T-cell (primary cell): ENCODE results near the gene BDH2. TPM values are rescaled to one million over a fixed set of nuclear protein-coding genes. Genes with fewer than 3 reads are reported as not detected.

Source experiments
- ATAC-seq, 4 experiments: fragments of 200-7000 bp in 3 of 4; fragments of 150-1000 bp in 1 of 4; cut with Tn5 transposase; replicated peaks in 1 of 4; 1 replicate in 3 of 4; 2 replicates in 1 of 4; pipeline ENCODE4 v1.10.0; 2021; ENCODE audit warnings: moderate library complexity in 3 of 4, mild to moderate bottlenecking in 2 of 4, moderate number of reproducible peaks in 1 of 4
- CTCF ChIA-PET, 2 donors: fragments of 300-600 bp; sonication (Branson Sonifier 250); formaldehyde crosslinking; loops; one replicate each; lab custom pipeline; 2022; ENCODE audit warnings: antibody characterized with exemption in 2 of 2; lab: Charles Lee
- POLR2A ChIA-PET, 2 donors: fragments of 300-600 bp; sonication (Branson Sonifier 250); formaldehyde crosslinking; loops; one replicate each; lab custom pipeline; 2022; ENCODE audit warnings: antibody characterized with exemption in 2 of 2; lab: Charles Lee
- DNase-seq, 35 experiments: peaks; one replicate each; pipeline versions ENCODE4 v3.0.0 to v3.0.0-alpha.2; 2013 to 2023
- H3K27ac ChIP-seq: one replicate; pipeline ENCODE4 v1.5.1; 2013; ENCODE audit warnings: low read length
- H3K27me3 ChIP-seq, 2 experiments: replicated peaks in 1 of 2; 1 replicate in 1 of 2; 2 replicates in 1 of 2; pipeline versions ENCODE4 v1.6.1 to v1.7.0; 2013; ENCODE audit warnings: low read length in 1 of 2, mixed read lengths in 1 of 2; ENCODE audit not compliant: control insufficient read depth in 2 of 2, insufficient read depth in 2 of 2; ENCODE audit errors: extremely low read depth in 1 of 2
- H3K36me3 ChIP-seq, 2 donors: 1 replicate in 1 of 2; 2 replicates in 1 of 2; pipeline versions ENCODE4 v1.6.1 to v1.7.0; 2013; ENCODE audit warnings: low read length in 1 of 2; ENCODE audit not compliant: control insufficient read depth in 2 of 2, insufficient read depth in 1 of 2; ENCODE audit errors: extremely low read depth in 1 of 2
- H3K4me1 ChIP-seq, 2 experiments: 1 replicate in 1 of 2; 2 replicates in 1 of 2; pipeline versions ENCODE4 v1.6.1 to v1.7.0; 2013; ENCODE audit warnings: low read length in 2 of 2, mixed read lengths in 1 of 2; ENCODE audit not compliant: insufficient read depth in 2 of 2, control insufficient read depth in 1 of 2; ENCODE audit errors: extremely low read depth in 1 of 2
- H3K4me3 ChIP-seq, 2 donors: 1 replicate in 1 of 2; 2 replicates in 1 of 2; pipeline versions ENCODE4 v1.5.1 to v1.7.0; 2013; ENCODE audit warnings: mild to moderate bottlenecking in 2 of 2, low read length in 1 of 2, moderate library complexity in 1 of 2; ENCODE audit not compliant: control insufficient read depth in 1 of 2; ENCODE audit errors: extremely low read depth in 1 of 2
- H3K9me3 ChIP-seq: 2 replicates; pipeline ENCODE4 v1.7.0; 2013
- H3K27ac Mint-ChIP-seq, 2 donors: one replicate each; pipeline ENCODE4 v1.8.0; 2020 to 2021; ENCODE audit warnings: mild to moderate bottlenecking in 2 of 2, mixed read lengths in 2 of 2
- H3K27me3 Mint-ChIP-seq, 2 donors: one replicate each; pipeline ENCODE4 v1.8.0; 2021 to 2022; ENCODE audit warnings: mixed read lengths in 2 of 2
- H3K36me3 Mint-ChIP-seq: one replicate; pipeline ENCODE4 v1.8.0; 2021; ENCODE audit warnings: mixed read lengths
- H3K4me1 Mint-ChIP-seq, 3 donors: one replicate each; pipeline ENCODE4 v1.8.0; 2020 to 2022; ENCODE audit warnings: mixed read lengths in 3 of 3, mild to moderate bottlenecking in 1 of 3
- H3K4me3 Mint-ChIP-seq, 3 donors: one replicate each; pipeline ENCODE4 v1.8.0; 2020 to 2022; ENCODE audit warnings: mild to moderate bottlenecking in 3 of 3, mixed read lengths in 3 of 3, moderate library complexity in 3 of 3
- H3K9me3 Mint-ChIP-seq, 3 donors: one replicate each; pipeline ENCODE4 v1.8.0; 2020 to 2022; ENCODE audit warnings: mixed read lengths in 3 of 3
- WGBS: methylation state at CpG from one replicate; pipeline ENCODE4 v1.1.5; 2013; ENCODE audit warnings: missing lambda C conversion rate; ENCODE audit not compliant: insufficient coverage; 5-methylcytosine and 5-hydroxymethylcytosine counted together
- total RNA-seq, 35 experiments: library from RNA in 6 of 35; stranded (reverse) in 6 of 35; fragments of 120-200 nt in 1 of 35; gene quantifications; one replicate each; pipeline versions ENCODE4 v1.2.1 to v1.2.4 and lab custom pipeline; 2013 to 2026

Gene BDH2
- total RNA-seq, 5 donors from 2014 or later (not counting 1 experiment from before 2014, with no cell fraction given), result 11.4 to 22.6 (median 18.5) TPM

- no peaks in the 10 kb centered on the region for H3K9me3 Mint-ChIP-seq
Observed at GRCh38 chr4:103100691-103101090, 1.1 kb upstream of the BDH2 start.

GRCh38 chr4:103098756-103099440, 736 bp downstream of the BDH2 start:
- 40% methylated on average over 2 of the region's 4 CpGs for WGBS
- Mint-ChIP-seq H3K4me1 (peaks cover 31 to 35% (median 32%) of the 10 kb centered on the region in 3 donors), H3K9me3 (no peaks in the 10 kb centered on the region), H3K27ac (peak overlapping the region; percentile 87), H3K4me3 (peak overlapping the region; percentile 80 to 90 (median 82)), H3K27me3 (no peaks in the 10 kb centered on the region), H3K36me3 (peaks cover 3% of the 10 kb centered on the region)
- Histone ChIP-seq H3K27me3 (no peaks in the 10 kb centered on the region), H3K9me3 (no peaks in the 10 kb centered on the region), H3K36me3 (peaks cover 0 to 3% of the 10 kb centered on the region in 2 donors), H3K27ac (peak overlapping the region; percentile 37), H3K4me1 (peaks cover 10 to 12% of the 10 kb centered on the region in 2 experiments), H3K4me3 (peak overlapping the region; percentile 47 to 53)
- DNase-seq, result no peak
- POLR2A ChIA-PET, result interaction anchor here (0.5 to 1.5 kb wide), 7 partner anchors 21 to 1758 kb away, joined by 3 to 4 read pairs (median 3); partner anchors contain the start of gene UBE2D3 (in 1 of the 2)
- no peak for ATAC-seq
- CTCF ChIA-PET, result interaction anchor here (0.5 to 2.7 kb wide), 13 partner anchors 19 to 1368 kb away, joined by 3 to 14 read pairs (median 4); partner anchors contain the start of genes SLC9B1 (in 1 of the 2) and SLC9B2 (in 1 of the 2)

More at GRCh38 chr4:103100691-103101090, 1.1 kb upstream of the BDH2 start:
- POLR2A ChIA-PET, result interaction anchor here in 1 of 2 donors (0.6 kb wide), 1 partner anchor 56 kb away, joined by 3 read pairs; no protein-coding TSS in a partner anchor
- no peak overlapping the region for H3K4me3 ChIP-seq
- peaks cover 3% of the 10 kb centered on the region for H3K36me3 Mint-ChIP-seq
- 100% methylated on average over 2 of the region's 5 CpGs for WGBS
- H3K27me3 Mint-ChIP-seq, result no peaks in the 10 kb centered on the region
- H3K9me3 ChIP-seq, result no peaks in the 10 kb centered on the region
- DNase-seq (no peak), ATAC-seq (no peak)
- peaks cover 10 to 12% of the 10 kb centered on the region in 2 experiments for H3K4me1 ChIP-seq
- CTCF ChIA-PET, result interaction anchor here (0.8 to 2.8 kb wide), 10 partner anchors 8 to 670 kb away, joined by 3 to 16 read pairs (median 3); no protein-coding TSS in a partner anchor
- H3K4me3 Mint-ChIP-seq, result no peak overlapping the region
- no peak overlapping the region for H3K27ac ChIP-seq
- no peaks in the 10 kb centered on the region for H3K27me3 ChIP-seq
- no peaks in the 10 kb centered on the region for H3K36me3 ChIP-seq
- H3K4me1 Mint-ChIP-seq, result peaks cover 31 to 35% (median 32%) of the 10 kb centered on the region in 3 donors
- no peak overlapping the region for H3K27ac Mint-ChIP-seq

- Mint-ChIP-seq H3K4me1 (peaks cover 31 to 35% (median 32%) of the 10 kb centered on the region in 3 donors), H3K27ac (no peak overlapping the region), H3K36me3 (peaks cover 3% of the 10 kb centered on the region), H3K27me3 (no peaks in the 10 kb centered on the region), H3K9me3 (no peaks in the 10 kb centered on the region), H3K4me3 (peak overlapping the region; percentile 80 to 90 (median 82))
- H3K9me3 ChIP-seq, result no peaks in the 10 kb centered on the region
- ATAC-seq, result no peak
- no peaks in the 10 kb centered on the region for H3K27me3 ChIP-seq
- H3K4me3 ChIP-seq, result no peak overlapping the region
- peaks cover 10 to 12% of the 10 kb centered on the region in 2 experiments for H3K4me1 ChIP-seq
- DNase-seq, result no peak
- H3K36me3 ChIP-seq, result peaks cover 0 to 3% of the 10 kb centered on the region in 2 donors
- H3K27ac ChIP-seq, result no peak overlapping the region
- POLR2A ChIA-PET, result interaction anchor here (0.5 to 1.5 kb wide), 4 partner anchors 20 to 598 kb away, joined by 3 to 4 read pairs (median 3); partner anchors contain the start of gene UBE2D3 (in 1 of the 2)
- CTCF ChIA-PET, result interaction anchor here (0.5 to 2.7 kb wide), 9 partner anchors 18 to 678 kb away, joined by 3 to 14 read pairs (median 4); no protein-coding TSS in a partner anchor
- 89% methylated on average over 10 of the region's 10 CpGs for whole genome bisulfite sequencing
Observed at GRCh38 chr4:103098341-103098740, 1.3 kb downstream of the BDH2 start.

- ATAC-seq, result no peak
- Mint-ChIP-seq H3K27ac (no peak overlapping the region), H3K4me3 (no peak overlapping the region), H3K36me3 (peaks cover 3% of the 10 kb centered on the region), H3K4me1 (peaks cover 36 to 42% (median 39%) of the 10 kb centered on the region in 3 donors), H3K9me3 (no peaks in the 10 kb centered on the region), H3K27me3 (no peaks in the 10 kb centered on the region)
- H3K27me3 ChIP-seq, result no peaks in the 10 kb centered on the region
- H3K4me3 ChIP-seq, result no peak overlapping the region
- H3K36me3 ChIP-seq, result peaks cover 0 to 3% of the 10 kb centered on the region in 2 donors
- no CpG with 5 or more reads among the region's 2 CpGs for WGBS
- H3K27ac ChIP-seq, result no peak overlapping the region
- H3K9me3 ChIP-seq, result no peaks in the 10 kb centered on the region
- H3K4me1 ChIP-seq, result peaks cover 10 to 12% of the 10 kb centered on the region in 2 experiments
- no peak for DNase-seq
- CTCF ChIA-PET, result no interaction called here
- POLR2A ChIA-PET, result no interaction called here
Observed at GRCh38 chr4:103097112-103097511, 2.5 kb downstream of the BDH2 start.

- H3K4me1 Mint-ChIP-seq, result peaks cover 37 to 48% (median 48%) of the 10 kb centered on the region in 3 donors
- H3K9me3 Mint-ChIP-seq, result no peaks in the 10 kb centered on the region
- no peak for ATAC-seq
- Histone ChIP-seq H3K27me3 (no peaks in the 10 kb centered on the region), H3K36me3 (peaks cover 0 to 13% of the 10 kb centered on the region in 2 donors), H3K4me3 (no peak overlapping the region), H3K9me3 (no peaks in the 10 kb centered on the region), H3K27ac (no peak overlapping the region), H3K4me1 (peaks cover 10 to 12% of the 10 kb centered on the region in 2 experiments)
- peaks cover 12% of the 10 kb centered on the region for H3K36me3 Mint-ChIP-seq
- no peak overlapping the region for H3K27ac Mint-ChIP-seq
- no peak overlapping the region for H3K4me3 Mint-ChIP-seq
- 100% methylated on average over 1 of the region's 3 CpGs for WGBS
- ChIA-PET POLR2A (interaction anchor here (0.5 to 1.1 kb wide), 5 partner anchors 11 to 711 kb away, joined by 3 to 29 read pairs (median 3); no protein-coding TSS in a partner anchor), CTCF (interaction anchor here (0.5 to 1.2 kb wide), 6 partner anchors 19 to 665 kb away, joined by 3 to 6 read pairs (median 4); partner anchors contain the start of gene SLC9B2 (in 1 of the 2))
- no peak for DNase-seq
- no peaks in the 10 kb centered on the region for H3K27me3 Mint-ChIP-seq
Observed at GRCh38 chr4:103095080-103095479, 4.6 kb downstream of the BDH2 start.

GRCh38 chr4:103092245-103092644, 7.4 kb downstream of the BDH2 start:
- Mint-ChIP-seq H3K9me3 (no peaks in the 10 kb centered on the region), H3K27me3 (no peaks in the 10 kb centered on the region), H3K4me1 (peaks cover 11 to 24% (median 22%) of the 10 kb centered on the region in 3 donors), H3K27ac (no peak overlapping the region), H3K4me3 (no peak overlapping the region), H3K36me3 (peaks cover 29% of the 10 kb centered on the region)
- H3K36me3 ChIP-seq, result peaks cover 0 to 29% of the 10 kb centered on the region in 2 donors
- ChIA-PET CTCF (interaction anchor here (0.5 to 2.8 kb wide), 20 partner anchors 9 to 1760 kb away, joined by 3 to 29 read pairs (median 4); partner anchors contain the start of genes SLC9B2 (in 2 of the 2), SLC39A8 (in 1 of the 2) and SLC9B1 (in 1 of the 2)), POLR2A (no interaction called here)
- DNase-seq (no peak), ATAC-seq (no peak)
- H3K27ac ChIP-seq, result no peak overlapping the region
- no peaks in the 10 kb centered on the region for H3K27me3 ChIP-seq
- H3K4me1 ChIP-seq, result no peaks in the 10 kb centered on the region
- H3K4me3 ChIP-seq, result no peak overlapping the region
- no peaks in the 10 kb centered on the region for H3K9me3 ChIP-seq
